Caco-2 (cell line): ENCODE measurements around the gene ADRA2C. TPM values are rescaled to one million over a fixed set of nuclear protein-coding genes. Genes with fewer than 3 reads are reported as not detected.
A peak's percentile ranks its signal among the peaks of the same experiment; 100 is the strongest.

Experiments used
- BruUV-seq: library from RNA; stranded (reverse); fragments of 400-500 nt; replicated peaks from 2 replicates; lab custom pipeline; 2021; lab: Mats Ljungman, UMichigan
- CTCF ChIA-PET: fragments of 300-600 bp; sonication (Branson Sonifier 250); formaldehyde crosslinking; loops from one replicate; lab custom pipeline; 2022; ENCODE audit warnings: antibody characterized with exemption; lab: Charles Lee
- POLR2A ChIA-PET: fragments of 300-600 bp; sonication (Branson Sonifier 250); formaldehyde crosslinking; loops from one replicate; lab custom pipeline; 2022; ENCODE audit warnings: antibody characterized with exemption; lab: Charles Lee
- DNase-seq, 2 experiments: peaks; one replicate each; pipeline versions ENCODE4 v3.0.0 to v3.0.0-alpha.2; 2020 to 2022
- H3K27me3 ChIP-seq: replicated peaks from 2 replicates; pipeline ENCODE4 v1.6.0; 2011; ENCODE audit warnings: low read length; ENCODE audit not compliant: control insufficient read depth, insufficient read depth
- H3K36me3 ChIP-seq: 2 replicates; pipeline ENCODE4 v1.5.1; 2011; ENCODE audit warnings: low read length; ENCODE audit not compliant: control insufficient read depth, insufficient read depth
- H3K4me1 ChIP-seq: fragments of 250-450 bp; sonication (Bioruptor Pico); 2 replicates; pipeline ENCODE4 v1.5.1; 2020; ENCODE audit warnings: mild to moderate bottlenecking
- H3K4me3 ChIP-seq: 2 replicates; pipeline ENCODE4 v1.5.1; 2011; ENCODE audit warnings: low read depth, mild to moderate bottlenecking, control low read depth, low read length
- H3K9me3 ChIP-seq: fragments of 250-450 bp; sonication (Bioruptor Pico); 2 replicates; pipeline ENCODE4 v1.5.1; 2020; ENCODE audit warnings: mild to moderate bottlenecking, moderate library complexity
- H3K27ac Mint-ChIP-seq: one replicate; pipeline ENCODE4 v1.8.0; 2022; ENCODE audit warnings: mixed read lengths; ENCODE audit not compliant: unreplicated experiment
- H3K27me3 Mint-ChIP-seq: one replicate; pipeline ENCODE4 v1.8.0; 2022; ENCODE audit warnings: mixed read lengths; ENCODE audit not compliant: insufficient read depth, unreplicated experiment
- H3K36me3 Mint-ChIP-seq: one replicate; pipeline ENCODE4 v1.8.0; 2022; ENCODE audit warnings: mild to moderate bottlenecking, mixed read lengths; ENCODE audit not compliant: insufficient read depth, unreplicated experiment
- H3K4me1 Mint-ChIP-seq: one replicate; pipeline ENCODE4 v1.8.0; 2022; ENCODE audit warnings: low read depth, mixed read lengths; ENCODE audit not compliant: unreplicated experiment
- H3K4me3 Mint-ChIP-seq: one replicate; pipeline ENCODE4 v1.8.0; 2022; ENCODE audit warnings: mild to moderate bottlenecking, moderate library complexity, mixed read lengths; ENCODE audit not compliant: unreplicated experiment
- H3K9me3 Mint-ChIP-seq: one replicate; pipeline ENCODE4 v1.8.0; 2022; ENCODE audit warnings: mixed read lengths; ENCODE audit not compliant: unreplicated experiment
- CTCF ChIP-seq, 2 experiments: fragments of 200-600 bp in 1 of 2; IDR thresholded peaks; 1 replicate in 1 of 2; 2 replicates in 1 of 2; pipeline versions ENCODE4 v1.5.1 to v1.8.0; 2011 to 2022; ENCODE audit warnings: antibody characterized with exemption in 1 of 2, control low read depth in 1 of 2, inconsistent platforms in 1 of 2, low read depth in 1 of 2, low read length in 1 of 2, mild to moderate bottlenecking in 1 of 2, moderate library complexity in 1 of 2; ENCODE audit not compliant: insufficient read depth in 1 of 2, severe bottlenecking in 1 of 2, unreplicated experiment in 1 of 2
- intact Hi-C: fragments of 100-400 bp; cut with micrococcal nuclease; formaldehyde crosslinking; loops from one replicate; pipeline ENCODE4 v1.10.0; 2022; ENCODE audit not compliant: unreplicated experiment
- total RNA-seq: library from RNA; stranded (reverse); gene quantifications from 2 replicates; pipeline ENCODE4 v1.2.3, GENCODE V29; 2022

ADRA2C gene
- total RNA-seq, 1 experiment from 2014 or later = 11.7 TPM

- H3K27me3 ChIP-seq = no peaks in the 10 kb centered on the region
- peak; percentile 73 to 85 for DNase-seq
- intact Hi-C loops = no loop called here
- H3K4me3 ChIP-seq = no peak overlapping the region
- no peak overlapping the region for H3K27ac Mint-ChIP-seq
- H3K9me3 ChIP-seq = no peaks in the 10 kb centered on the region; the same call in 1 of the 2 replicates
- ChIA-PET CTCF (interaction anchor here (0.6 to 2.0 kb wide), 2 partner anchors 89 to 151 kb away, joined by 3 to 11 read pairs; no protein-coding TSS in a partner anchor), POLR2A (no interaction called here)
- H3K9me3 Mint-ChIP-seq = peaks cover 11% of the 10 kb centered on the region
- no peak overlapping the region for H3K4me3 Mint-ChIP-seq
- H3K4me1 ChIP-seq = no peaks in the 10 kb centered on the region
- H3K36me3 Mint-ChIP-seq = peaks cover 6% of the 10 kb centered on the region
- H3K27me3 Mint-ChIP-seq = peaks cover 4% of the 10 kb centered on the region
- no TSS peak for BruUV-seq
- TF ChIP-seq CTCF (IDR thresholded peaks at IDR 0.05; ENCODE audit: insufficient read depth in 1 of 2, low read depth in 1 of 2, low read length in 1 of 2, severe bottlenecking in 1 of 2, unreplicated experiment in 1 of 2) = no peak
- H3K36me3 ChIP-seq = no peaks in the 10 kb centered on the region
- H3K4me1 Mint-ChIP-seq = no peaks in the 10 kb centered on the region
These were observed 25.8 kb downstream of the ADRA2C start for GRCh38 chr4:3791910-3792542.

GRCh38 chr4:3792813-3793212 is 26.6 kb downstream of the ADRA2C start:
- H3K4me3 Mint-ChIP-seq = no peak overlapping the region

GRCh38 chr4:3793545-3793944 is 27.4 kb downstream of the ADRA2C start:
- Mint-ChIP-seq H3K4me3 (no peak overlapping the region), H3K4me1 (no peaks in the 10 kb centered on the region), H3K9me3 (peaks cover 11% of the 10 kb centered on the region), H3K27ac (no peak overlapping the region), H3K27me3 (peaks cover 4% of the 10 kb centered on the region), H3K36me3 (peaks cover 6% of the 10 kb centered on the region)
- no TSS peak for BruUV-seq
- Histone ChIP-seq H3K4me3 (no peak overlapping the region), H3K27me3 (no peaks in the 10 kb centered on the region), H3K9me3 (no peaks in the 10 kb centered on the region; the same call in 1 of the 2 replicates), H3K4me1 (no peaks in the 10 kb centered on the region), H3K36me3 (no peaks in the 10 kb centered on the region)
- TF ChIP-seq CTCF (IDR thresholded peaks at IDR 0.05; ENCODE audit: insufficient read depth in 1 of 2, low read depth in 1 of 2, low read length in 1 of 2, severe bottlenecking in 1 of 2, unreplicated experiment in 1 of 2) = no peak
- DNase-seq = no peak
- intact Hi-C loops = no loop called here
- CTCF ChIA-PET = interaction anchor here (2.0 kb wide), 1 partner anchor 87 kb away, joined by 11 read pairs; no protein-coding TSS in a partner anchor
- POLR2A ChIA-PET = no interaction called here

More at GRCh38 chr4:3792813-3793212, 26.6 kb downstream of the ADRA2C start:
- Histone ChIP-seq H3K4me3 (no peak overlapping the region), H3K4me1 (no peaks in the 10 kb centered on the region), H3K27me3 (no peaks in the 10 kb centered on the region), H3K36me3 (no peaks in the 10 kb centered on the region), H3K9me3 (no peaks in the 10 kb centered on the region; the same call in 1 of the 2 replicates)
- ChIA-PET POLR2A (no interaction called here), CTCF (interaction anchor here (0.7 to 2.0 kb wide), 2 partner anchors 88 to 473 kb away, joined by 3 to 11 read pairs; no protein-coding TSS in a partner anchor)
- H3K9me3 Mint-ChIP-seq = peaks cover 11% of the 10 kb centered on the region
- H3K4me1 Mint-ChIP-seq = no peaks in the 10 kb centered on the region
- peaks cover 4% of the 10 kb centered on the region for H3K27me3 Mint-ChIP-seq
- intact Hi-C loops = no loop called here
- H3K36me3 Mint-ChIP-seq = peaks cover 6% of the 10 kb centered on the region
- no peak overlapping the region for H3K27ac Mint-ChIP-seq
- DNase-seq = no peak
- peak in 1 of 2 experiments; percentile 13 for TF ChIP-seq CTCF (IDR thresholded peaks at IDR 0.05; ENCODE audit: insufficient read depth in 1 of 2, low read depth in 1 of 2, low read length in 1 of 2, severe bottlenecking in 1 of 2, unreplicated experiment in 1 of 2)
- no TSS peak for BruUV-seq
